BE2C (cell line): Measurements from ENCODE around the gene DACT3.

Experiments
- DNase-seq: peaks from one replicate; pipeline ENCODE4 v3.0.0-alpha.2; 2020
- H3K27me3 ChIP-seq: fragments of 250-450 bp; sonication (Bioruptor Pico); 2 replicates; pipeline ENCODE4 v1.5.1; 2020; ENCODE audit warnings: mild to moderate bottlenecking
- H3K36me3 ChIP-seq: fragments of 250-450 bp; sonication (Bioruptor Pico); 2 replicates; pipeline ENCODE4 v1.5.1; 2020; ENCODE audit warnings: mild to moderate bottlenecking
- H3K4me1 ChIP-seq: fragments of 250-450 bp; sonication (Bioruptor Pico); 2 replicates; pipeline ENCODE4 v1.5.1; 2020
- H3K4me3 ChIP-seq: 2 replicates; pipeline ENCODE4 v1.5.1; 2011; ENCODE audit warnings: low read depth, low read length
- H3K9me3 ChIP-seq: fragments of 250-450 bp; sonication (Bioruptor Pico); 2 replicates; pipeline ENCODE4 v1.5.1; 2020
- CTCF ChIP-seq: IDR thresholded peaks from 2 replicates; pipeline ENCODE4 v1.5.1; 2012; ENCODE audit warnings: mild to moderate bottlenecking, low read depth, low read length

Gene DACT3

GRCh38 chr19:46650445-46650844 is 10.5 kb downstream of the DACT3 start:
- Histone ChIP-seq H3K27me3 (no peaks in the 10 kb centered on the region), H3K36me3 (no peaks in the 10 kb centered on the region), H3K4me1 (no peaks in the 10 kb centered on the region), H3K9me3 (no peaks in the 10 kb centered on the region; the same call in 1 of the 2 replicates), H3K4me3 (no peak overlapping the region)
- DNase-seq = no peak
- no peak for TF ChIP-seq CTCF

- Histone ChIP-seq H3K9me3 (no peaks in the 10 kb centered on the region; the same call in 1 of the 2 replicates), H3K4me1 (no peaks in the 10 kb centered on the region), H3K4me3 (no peak overlapping the region), H3K27me3 (no peaks in the 10 kb centered on the region), H3K36me3 (no peaks in the 10 kb centered on the region)
- TF ChIP-seq CTCF = no peak
- DNase-seq = no peak
Observed at GRCh38 chr19:46648961-46649960, 11.7 kb downstream of the DACT3 start.

GRCh38 chr19:46648060-46648960 is 12.7 kb downstream of the DACT3 start:
- Histone ChIP-seq H3K27me3 (no peaks in the 10 kb centered on the region), H3K36me3 (no peaks in the 10 kb centered on the region), H3K9me3 (no peaks in the 10 kb centered on the region; the same call in 1 of the 2 replicates), H3K4me1 (no peaks in the 10 kb centered on the region), H3K4me3 (no peak overlapping the region)
- no peak for DNase-seq
- no peak for TF ChIP-seq CTCF

GRCh38 chr19:46646402-46646801 is 14.6 kb downstream of the DACT3 start:
- Histone ChIP-seq H3K36me3 (no peaks in the 10 kb centered on the region), H3K4me1 (no peaks in the 10 kb centered on the region), H3K27me3 (no peaks in the 10 kb centered on the region), H3K9me3 (no peaks in the 10 kb centered on the region; the same call in 1 of the 2 replicates), H3K4me3 (no peak overlapping the region)
- TF ChIP-seq CTCF = no peak
- no peak for DNase-seq

- Histone ChIP-seq H3K4me1 (peaks cover 6% of the 10 kb centered on the region; the same call in 1 of the 2 replicates), H3K27me3 (no peaks in the 10 kb centered on the region), H3K9me3 (no peaks in the 10 kb centered on the region; the same call in 1 of the 2 replicates), H3K4me3 (no peak overlapping the region), H3K36me3 (no peaks in the 10 kb centered on the region)
- DNase-seq = no peak
- no peak for TF ChIP-seq CTCF
Observed at GRCh38 chr19:46644720-46645119, 16.3 kb downstream of the DACT3 start.
